ENCODE data around the gene CBX4.

CBX4 gene

DNA sequence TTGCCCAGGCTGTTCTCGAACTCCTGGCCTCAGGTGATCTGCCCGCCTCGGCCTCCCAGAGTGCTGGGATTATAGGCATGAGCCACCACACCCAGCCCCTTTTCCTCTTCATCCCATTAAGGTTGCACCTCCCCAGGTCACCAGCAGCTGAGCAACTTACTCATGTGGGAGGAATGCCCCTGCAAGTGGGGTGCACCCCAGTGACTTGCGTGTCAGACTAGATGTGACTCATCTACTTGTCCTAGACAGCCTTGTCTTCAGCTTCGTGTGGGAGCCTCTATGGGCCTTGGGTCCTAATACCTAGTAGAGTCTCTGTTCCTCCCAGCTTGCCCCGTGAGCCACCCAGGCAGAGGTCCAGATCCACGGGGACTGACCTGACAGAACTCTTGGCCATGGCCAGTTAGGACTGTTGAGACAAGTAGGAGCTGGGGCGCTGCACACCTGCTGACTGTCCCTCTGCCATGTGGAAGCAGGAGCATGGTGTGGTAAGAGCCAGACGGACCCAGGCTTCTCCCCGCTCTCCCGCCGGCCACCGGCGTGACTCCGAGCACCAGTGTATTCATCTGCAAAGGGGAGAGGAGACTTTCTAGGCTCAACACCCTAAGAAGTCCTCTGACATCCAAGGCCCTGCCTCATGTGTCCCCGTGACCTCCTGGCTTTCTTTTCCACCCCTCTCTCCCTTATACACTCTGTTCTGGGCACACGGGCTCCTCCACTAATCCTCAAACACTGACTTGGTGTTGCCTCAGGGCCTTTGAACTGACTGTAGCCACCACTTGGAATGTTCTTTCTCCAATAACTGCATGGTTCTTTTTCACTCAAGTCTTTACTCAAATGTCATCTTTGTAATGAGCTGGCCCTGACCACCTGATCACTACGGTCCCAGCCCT lies 11.6 kb upstream of the CBX4 start:
- Histone ChIP-seq H3K27ac (ENCODE audit: extremely low read depth, low read depth, low read length) (no peak overlapping the region), H3K4me3 (ENCODE audit: low read depth, low read length) (no peak overlapping the region), H3K9me3 (ENCODE audit: control insufficient read depth, insufficient read depth, low read depth, low read length) (no peaks in the 10 kb centered on the region), H3K4me1 (ENCODE audit: control insufficient read depth, insufficient read depth, low read length) (no peaks in the 10 kb centered on the region), H3K36me3 (ENCODE audit: control insufficient read depth in 2 of 2, insufficient read depth in 1 of 2, low read length in 2 of 2) (no peaks in the 10 kb centered on the region)
- POLR2A ChIA-PET = interaction anchor here (0.6 to 3.7 kb wide), 8 partner anchors 10 to 54 kb away, joined by 3 to 19 read pairs (median 6); partner anchors contain the start of genes CBX4 and CBX8
- CTCF ChIA-PET = interaction anchor here (0.7 to 4.1 kb wide), 8 partner anchors 11 to 120 kb away, joined by 3 to 31 read pairs (median 4); partner anchors contain the start of gene CBX4
- TF ChIP-seq ZNF362 (tag by site-specific recombination; IDR thresholded peaks at IDR 0.05) = no peak
- TF ChIP-seq PRDM4 (tag by site-specific recombination; IDR thresholded peaks at IDR 0.05) = no peak
- no peak for TF ChIP-seq ZBTB17 (tag by site-specific recombination; IDR thresholded peaks at IDR 0.05)
- TF ChIP-seq REST (tag by site-specific recombination; IDR thresholded peaks at IDR 0.05) = no peak
- no peak for TF ChIP-seq ZNF768 (tag by site-specific recombination; IDR thresholded peaks at IDR 0.05)
- TF ChIP-seq ZNF248 (tag by site-specific recombination; IDR thresholded peaks at IDR 0.05) = no peak
- TF ChIP-seq OSR2 (tag by site-specific recombination; IDR thresholded peaks at IDR 0.05) = no peak
- TF ChIP-seq ZXDB (tag by site-specific recombination; IDR thresholded peaks at IDR 0.05) = no peak
- TF ChIP-seq ZNF585B (tag by site-specific recombination; IDR thresholded peaks at IDR 0.05) = no peak
- no peak for TF ChIP-seq ZNF629 (tag by site-specific recombination; IDR thresholded peaks at IDR 0.05)
- TF ChIP-seq, protein P1, sequence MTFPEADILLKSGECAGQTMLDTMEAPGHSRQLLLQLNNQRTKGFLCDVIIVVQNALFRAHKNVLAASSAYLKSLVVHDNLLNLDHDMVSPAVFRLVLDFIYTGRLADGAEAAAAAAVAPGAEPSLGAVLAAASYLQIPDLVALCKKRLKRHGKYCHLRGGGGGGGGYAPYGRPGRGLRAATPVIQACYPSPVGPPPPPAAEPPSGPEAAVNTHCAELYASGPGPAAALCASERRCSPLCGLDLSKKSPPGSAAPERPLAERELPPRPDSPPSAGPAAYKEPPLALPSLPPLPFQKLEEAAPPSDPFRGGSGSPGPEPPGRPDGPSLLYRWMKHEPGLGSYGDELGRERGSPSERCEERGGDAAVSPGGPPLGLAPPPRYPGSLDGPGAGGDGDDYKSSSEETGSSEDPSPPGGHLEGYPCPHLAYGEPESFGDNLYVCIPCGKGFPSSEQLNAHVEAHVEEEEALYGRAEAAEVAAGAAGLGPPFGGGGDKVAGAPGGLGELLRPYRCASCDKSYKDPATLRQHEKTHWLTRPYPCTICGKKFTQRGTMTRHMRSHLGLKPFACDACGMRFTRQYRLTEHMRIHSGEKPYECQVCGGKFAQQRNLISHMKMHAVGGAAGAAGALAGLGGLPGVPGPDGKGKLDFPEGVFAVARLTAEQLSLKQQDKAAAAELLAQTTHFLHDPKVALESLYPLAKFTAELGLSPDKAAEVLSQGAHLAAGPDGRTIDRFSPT (tag by site-specific recombination; IDR thresholded peaks at IDR 0.05) = no peak
- TF ChIP-seq ZNF837 (tag by site-specific recombination; IDR thresholded peaks at IDR 0.05) = no peak
- TF ChIP-seq ZNF645 (tag by site-specific recombination; IDR thresholded peaks at IDR 0.05) = no peak
- no peak for TF ChIP-seq ZNF488 (tag by site-specific recombination; IDR thresholded peaks at IDR 0.05)
- TF ChIP-seq GLIS2 (tag by site-specific recombination; IDR thresholded peaks at IDR 0.05) = no peak; the same call in none of the 2 replicates
- no peak for TF ChIP-seq ZNF16 (tag by site-specific recombination; IDR thresholded peaks at IDR 0.05; ENCODE audit: low read depth)
- TF ChIP-seq ZFP41 (tag by site-specific recombination; IDR thresholded peaks at IDR 0.05; ENCODE audit: borderline replicate concordance) = no peak
- peak; percentile 58 for TF ChIP-seq ZIC2 (tag by site-specific recombination; IDR thresholded peaks at IDR 0.05)
- no peak for TF ChIP-seq ZNF571 (tag by site-specific recombination; IDR thresholded peaks at IDR 0.05)
- no peak for TF ChIP-seq ZNF558 (tag by site-specific recombination; IDR thresholded peaks at IDR 0.05)
- no peak for TF ChIP-seq AEBP2 (tag by site-specific recombination; IDR thresholded peaks at IDR 0.05; ENCODE audit: borderline replicate concordance)
- no peak for TF ChIP-seq ZNF121 (tag by site-specific recombination; IDR thresholded peaks at IDR 0.05)
- TF ChIP-seq BCL11A (tag by site-specific recombination; IDR thresholded peaks at IDR 0.05; ENCODE audit: low read depth) = no peak
